Astrocyte of the spinal cord (primary cell): ENCODE data around the gene ASMTL.

Source experiments
- DNase-seq: peaks from one replicate; pipeline ENCODE4 v3.0.0; 2011; ENCODE audit warnings: low read depth, low spot score
- H3K4me3 ChIP-seq: 2 replicates; pipeline ENCODE4 v1.5.1; 2011; ENCODE audit warnings: low read depth, mild to moderate bottlenecking, low read length, moderate library complexity
- in situ Hi-C: cut with HindIII; loops from 2 replicates; pipeline ENCODE4 v1.10.0; 2017; ENCODE audit warnings: low sequenced_read_pairs
- TF ChIP-seq, protein P1 (sequence below): IDR thresholded peaks from 2 replicates; pipeline ENCODE4 v1.5.1; 2012; ENCODE audit warnings: low read depth, mild to moderate bottlenecking, low read length, inconsistent platforms

Gene ASMTL, protein sequence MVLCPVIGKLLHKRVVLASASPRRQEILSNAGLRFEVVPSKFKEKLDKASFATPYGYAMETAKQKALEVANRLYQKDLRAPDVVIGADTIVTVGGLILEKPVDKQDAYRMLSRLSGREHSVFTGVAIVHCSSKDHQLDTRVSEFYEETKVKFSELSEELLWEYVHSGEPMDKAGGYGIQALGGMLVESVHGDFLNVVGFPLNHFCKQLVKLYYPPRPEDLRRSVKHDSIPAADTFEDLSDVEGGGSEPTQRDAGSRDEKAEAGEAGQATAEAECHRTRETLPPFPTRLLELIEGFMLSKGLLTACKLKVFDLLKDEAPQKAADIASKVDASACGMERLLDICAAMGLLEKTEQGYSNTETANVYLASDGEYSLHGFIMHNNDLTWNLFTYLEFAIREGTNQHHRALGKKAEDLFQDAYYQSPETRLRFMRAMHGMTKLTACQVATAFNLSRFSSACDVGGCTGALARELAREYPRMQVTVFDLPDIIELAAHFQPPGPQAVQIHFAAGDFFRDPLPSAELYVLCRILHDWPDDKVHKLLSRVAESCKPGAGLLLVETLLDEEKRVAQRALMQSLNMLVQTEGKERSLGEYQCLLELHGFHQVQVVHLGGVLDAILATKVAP

DNA sequence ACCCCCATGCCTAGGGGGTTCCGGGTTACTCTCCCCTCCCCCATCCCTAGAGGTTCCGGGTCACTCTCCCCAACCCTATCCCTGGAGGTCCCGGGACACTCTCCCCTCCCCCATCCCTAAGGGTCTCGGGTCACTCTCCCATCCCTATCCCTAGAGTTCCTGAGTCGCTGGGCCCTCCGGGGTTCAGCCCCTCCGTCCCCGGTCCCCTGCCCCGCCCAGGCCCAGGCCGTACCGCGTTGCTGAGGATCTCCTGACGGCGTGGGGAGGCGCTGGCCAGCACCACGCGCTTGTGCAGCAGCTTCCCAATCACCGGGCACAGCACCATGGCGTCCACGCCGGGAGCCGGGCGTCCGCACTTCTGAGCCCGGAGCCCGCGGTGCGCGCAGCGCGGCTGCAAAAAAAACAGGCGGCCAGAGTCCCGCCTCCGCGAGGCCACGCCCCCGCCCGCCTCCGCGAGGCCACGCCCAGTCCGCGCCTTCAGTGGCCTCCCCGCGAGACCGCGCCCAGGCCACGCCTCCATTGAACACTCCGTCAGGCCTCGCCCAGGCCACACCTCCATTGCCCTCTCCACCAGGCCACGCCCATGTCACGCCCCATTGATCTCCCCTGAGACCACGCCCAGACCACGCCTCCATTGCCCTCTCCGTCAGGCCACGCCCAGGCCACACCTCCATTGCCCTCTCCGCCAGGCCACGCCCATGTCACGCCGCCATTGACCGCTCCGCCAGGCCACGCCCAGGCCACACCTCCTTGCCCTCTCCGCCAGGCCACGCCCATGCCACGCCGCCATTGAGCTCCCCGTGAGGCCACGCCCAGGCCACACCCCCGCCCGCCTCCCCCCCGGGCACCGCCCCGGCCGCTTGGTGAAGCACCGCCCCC, at the start of gene ASMTL:
ASMTL (minus strand) TSS at position 394 of the 879 bp plus-strand sequence; CDS start at position 325, 69 bp downstream.
- peak; percentile 99 for DNase-seq
- H3K4me3 ChIP-seq = peak within 1 kb of the TSS; percentile 95

DNA sequence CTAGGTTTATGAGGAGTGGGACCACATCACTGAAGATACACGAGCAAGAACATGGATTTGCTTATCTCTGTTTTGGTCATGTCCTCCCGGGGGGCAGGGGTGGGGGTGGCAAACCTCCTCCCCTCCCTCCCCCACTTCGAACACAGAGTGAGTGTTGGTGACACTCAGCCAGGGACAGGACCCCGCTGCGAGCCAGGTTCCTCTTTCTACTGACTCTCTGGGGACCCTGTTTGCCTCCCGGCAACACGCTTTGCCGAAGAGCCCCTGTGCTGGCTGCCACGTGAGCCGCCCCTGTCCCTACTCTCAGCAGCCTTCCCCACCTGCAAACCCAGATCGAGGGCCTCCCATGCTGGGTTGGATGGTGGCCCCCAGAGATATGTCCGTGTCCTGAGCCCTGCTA, 49.5 kb upstream of the ASMTL start:
- in situ Hi-C loops = no loop called here
- H3K4me3 ChIP-seq = no peak overlapping the region
- DNase-seq = no peak
- TF ChIP-seq, protein P1, sequence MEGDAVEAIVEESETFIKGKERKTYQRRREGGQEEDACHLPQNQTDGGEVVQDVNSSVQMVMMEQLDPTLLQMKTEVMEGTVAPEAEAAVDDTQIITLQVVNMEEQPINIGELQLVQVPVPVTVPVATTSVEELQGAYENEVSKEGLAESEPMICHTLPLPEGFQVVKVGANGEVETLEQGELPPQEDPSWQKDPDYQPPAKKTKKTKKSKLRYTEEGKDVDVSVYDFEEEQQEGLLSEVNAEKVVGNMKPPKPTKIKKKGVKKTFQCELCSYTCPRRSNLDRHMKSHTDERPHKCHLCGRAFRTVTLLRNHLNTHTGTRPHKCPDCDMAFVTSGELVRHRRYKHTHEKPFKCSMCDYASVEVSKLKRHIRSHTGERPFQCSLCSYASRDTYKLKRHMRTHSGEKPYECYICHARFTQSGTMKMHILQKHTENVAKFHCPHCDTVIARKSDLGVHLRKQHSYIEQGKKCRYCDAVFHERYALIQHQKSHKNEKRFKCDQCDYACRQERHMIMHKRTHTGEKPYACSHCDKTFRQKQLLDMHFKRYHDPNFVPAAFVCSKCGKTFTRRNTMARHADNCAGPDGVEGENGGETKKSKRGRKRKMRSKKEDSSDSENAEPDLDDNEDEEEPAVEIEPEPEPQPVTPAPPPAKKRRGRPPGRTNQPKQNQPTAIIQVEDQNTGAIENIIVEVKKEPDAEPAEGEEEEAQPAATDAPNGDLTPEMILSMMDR = no peak

More for the DNA sequence above, at the start of gene ASMTL:
- TF ChIP-seq, protein P1 = no peak
- in situ Hi-C loops = no loop called here

DNA sequence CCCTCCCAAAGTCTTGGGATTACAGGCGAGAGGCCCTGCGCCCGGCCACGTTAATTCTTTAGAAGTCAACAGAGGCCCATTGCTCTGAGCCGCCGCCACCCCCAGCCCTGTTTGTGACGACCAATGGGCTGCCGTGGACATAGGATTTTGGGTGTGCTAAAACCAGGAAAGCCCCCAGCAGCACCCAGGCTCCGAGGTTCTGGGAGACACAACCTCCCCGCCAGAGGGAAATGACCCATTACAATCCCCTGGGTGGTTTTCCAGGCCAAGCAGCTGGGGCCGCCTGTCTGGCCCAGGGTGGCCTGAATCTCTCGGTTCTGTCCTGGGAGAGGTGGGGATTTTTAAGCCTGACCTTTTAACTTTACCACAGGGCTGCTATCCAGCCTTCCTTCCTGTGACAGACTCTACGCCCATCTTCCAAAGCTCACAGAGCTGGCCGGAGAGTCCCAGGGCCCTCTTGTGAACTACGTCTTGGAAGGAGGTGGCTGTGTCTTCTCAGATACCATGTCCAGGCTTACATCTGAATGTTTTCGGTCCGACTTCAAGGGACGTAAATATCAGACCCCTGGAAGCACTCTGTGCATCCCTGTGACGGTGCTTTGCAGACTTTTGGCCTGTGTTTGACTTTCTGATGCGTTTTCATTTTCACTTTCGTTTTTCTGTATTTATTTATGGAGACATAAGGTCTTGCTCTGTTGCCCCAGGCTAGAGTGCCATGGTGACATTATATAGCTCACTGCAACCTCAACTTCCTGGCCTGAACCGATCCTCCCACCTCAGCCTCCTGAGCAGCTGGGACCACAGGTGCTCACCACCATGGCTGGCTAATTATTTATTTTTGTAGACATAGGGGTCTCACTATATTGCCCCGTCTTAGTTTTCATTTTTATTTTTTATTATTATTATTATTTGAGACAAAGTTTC, 48.3 kb upstream of the ASMTL start:
- in situ Hi-C loops = no loop called here
- TF ChIP-seq, protein P1 = no peak
- no peak overlapping the region for H3K4me3 ChIP-seq
- no peak for DNase-seq

DNA sequence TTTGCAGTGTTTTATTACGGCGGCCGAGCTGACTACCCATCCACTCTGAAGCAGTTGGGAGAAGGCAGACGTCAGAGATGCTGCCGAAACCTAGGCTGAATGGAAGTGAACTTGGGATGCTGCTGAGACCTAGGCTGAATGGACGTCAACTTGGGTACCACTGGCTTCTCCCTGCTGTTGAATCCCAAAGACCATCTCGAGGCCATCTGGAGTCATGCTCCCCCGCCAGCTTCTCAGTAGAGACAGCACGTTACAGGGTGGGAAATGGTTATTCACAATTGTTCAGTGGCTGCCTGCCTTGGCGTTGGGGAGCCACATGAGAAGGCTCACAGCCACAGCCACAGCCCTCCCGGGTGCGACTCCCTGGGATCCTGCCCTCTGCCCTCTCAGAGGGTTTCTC, 43.4 kb upstream of the ASMTL start:
- TF ChIP-seq, protein P1 = no peak
- H3K4me3 ChIP-seq = no peak overlapping the region
- no peak for DNase-seq
- in situ Hi-C loops = no loop called here

DNA sequence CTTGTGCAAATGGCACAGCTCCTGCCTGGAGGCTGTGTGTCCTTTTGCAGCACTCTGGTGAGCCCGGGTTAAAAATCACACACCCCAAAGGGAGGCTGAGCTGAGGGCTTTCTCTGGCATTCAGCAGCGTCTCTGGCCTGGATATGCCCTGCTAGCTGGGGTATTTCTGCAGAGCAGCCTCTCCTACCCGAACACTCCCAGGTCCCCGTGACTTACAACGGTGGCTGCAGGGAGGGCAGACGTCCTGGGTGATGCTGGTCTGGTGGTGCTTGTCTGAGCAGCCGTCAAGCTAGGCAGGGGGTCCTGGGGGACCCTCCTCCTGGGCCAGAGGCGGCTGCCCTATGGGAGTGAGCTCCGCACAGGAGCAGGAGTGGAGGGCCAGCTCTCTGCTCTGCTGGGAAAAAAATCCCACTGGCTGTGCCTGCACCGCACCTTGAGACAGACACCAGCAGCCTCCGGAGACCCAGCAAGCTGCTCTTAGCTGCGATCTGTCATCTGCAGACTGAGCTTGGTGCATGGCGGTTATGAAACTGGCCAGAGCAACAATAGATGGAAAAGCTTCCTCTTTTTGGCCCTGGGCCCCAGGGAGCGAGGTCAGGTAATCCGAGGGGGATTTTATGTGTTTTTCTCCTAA, 41.3 kb upstream of the ASMTL start:
- no peak overlapping the region for H3K4me3 ChIP-seq
- DNase-seq = no peak
- in situ Hi-C loops = no loop called here
- TF ChIP-seq, protein P1 = no peak
